HEK293 (cell line): ENCODE data around the gene MFSD1.

Source experiments
- HOXA7 ChIP-seq: sonication (generic); formaldehyde crosslinking; IDR thresholded peaks from 2 replicates; pipeline ENCODE4 v1.8.1; 2022; ENCODE audit warnings: missing genetic modification reagents, borderline replicate concordance
- HOXC10 ChIP-seq: sonication (generic); formaldehyde crosslinking; IDR thresholded peaks from 2 replicates; pipeline ENCODE4 v1.8.1; 2023; ENCODE audit warnings: mild to moderate bottlenecking, missing genetic modification reagents
- HOXD13 ChIP-seq: sonication (generic); formaldehyde crosslinking; IDR thresholded peaks from 2 replicates; pipeline ENCODE4 v1.8.0; 2022; ENCODE audit warnings: missing genetic modification reagents, borderline replicate concordance
- MEIS1 ChIP-seq: sonication (generic); formaldehyde crosslinking; IDR thresholded peaks from 2 replicates; pipeline ENCODE4 v1.8.1; 2022; ENCODE audit warnings: missing genetic modification reagents, mild to moderate bottlenecking, borderline replicate concordance
- TRIM28 ChIP-seq: IDR thresholded peaks from 2 replicates; pipeline ENCODE4 v1.6.1; 2011; ENCODE audit warnings: low read length, control low read depth, borderline replicate concordance
- ZBTB48 ChIP-seq: fragments of 450-650 bp; formaldehyde crosslinking; IDR thresholded peaks from 2 replicates; pipeline ENCODE4 v1.5.1; 2016; ENCODE audit warnings: missing biosample characterization, missing genetic modification characterization
- ZNF311 ChIP-seq: fragments of 450-650 bp; formaldehyde crosslinking; IDR thresholded peaks from 2 replicates; pipeline ENCODE4 v1.5.1; 2017; ENCODE audit warnings: missing biosample characterization, missing genetic modification characterization, borderline replicate concordance
- ZNF335 ChIP-seq: fragments of 450-650 bp; formaldehyde crosslinking; conservative IDR thresholded peaks from 2 replicates; pipeline ENCODE4 v1.5.1; 2016; ENCODE audit warnings: missing biosample characterization, missing genetic modification characterization
- ZNF341 ChIP-seq: fragments of 450-650 bp; formaldehyde crosslinking; IDR thresholded peaks from 2 replicates; pipeline ENCODE4; 2016; ENCODE audit warnings: low read depth, missing biosample characterization, missing genetic modification characterization
- ZNF423 ChIP-seq: fragments of 450-650 bp; formaldehyde crosslinking; IDR thresholded peaks from 2 replicates; pipeline ENCODE4 v1.5.1; 2016; ENCODE audit warnings: missing biosample characterization, missing genetic modification characterization
- ZNF501 ChIP-seq: fragments of 450-650 bp; formaldehyde crosslinking; IDR thresholded peaks from 2 replicates; pipeline ENCODE4 v1.5.1; 2016; ENCODE audit warnings: missing biosample characterization, missing genetic modification characterization
- ZNF510 ChIP-seq: fragments of 450-650 bp; formaldehyde crosslinking; IDR thresholded peaks from 2 replicates; pipeline ENCODE4 v1.5.1; 2018; ENCODE audit warnings: mild to moderate bottlenecking, missing genetic modification characterization, missing biosample characterization; ENCODE audit not compliant: insufficient replicate concordance
- ZNF555 ChIP-seq: fragments of 450-650 bp; formaldehyde crosslinking; conservative IDR thresholded peaks from 2 replicates; pipeline ENCODE4 v1.5.1; 2017; ENCODE audit warnings: missing biosample characterization, mild to moderate bottlenecking, missing genetic modification characterization, inconsistent platforms
- ZNF610 ChIP-seq: fragments of 450-650 bp; formaldehyde crosslinking; IDR thresholded peaks from 2 replicates; pipeline ENCODE4 v1.5.1; 2016; ENCODE audit warnings: missing biosample characterization, missing genetic modification characterization, borderline replicate concordance
- ZNF626 ChIP-seq: fragments of 450-650 bp; sonication (Bioruptor Pico); formaldehyde crosslinking; IDR thresholded peaks from 2 replicates; pipeline ENCODE4 v1.5.1; 2018; ENCODE audit warnings: missing biosample characterization, missing genetic modification characterization, inconsistent platforms
- ZNF660 ChIP-seq: fragments of 450-650 bp; IDR thresholded peaks from 2 replicates; pipeline ENCODE4 v1.5.1; 2018; ENCODE audit warnings: missing biosample characterization, mild to moderate bottlenecking, missing genetic modification characterization
- ZNF677 ChIP-seq: fragments of 450-650 bp; IDR thresholded peaks from 2 replicates; pipeline ENCODE4 v1.5.0; 2018; ENCODE audit warnings: missing biosample characterization, mild to moderate bottlenecking, missing genetic modification characterization, moderate library complexity
- ZNF747 ChIP-seq: fragments of 450-650 bp; formaldehyde crosslinking; IDR thresholded peaks from 2 replicates; pipeline ENCODE4 v1.5.1; 2016; ENCODE audit warnings: missing biosample characterization, missing genetic modification characterization
- TF ChIP-seq, protein P1 (sequence below): fragments of 450-650 bp; formaldehyde crosslinking; IDR thresholded peaks from 2 replicates; pipeline ENCODE4 v1.5.1; 2017; ENCODE audit warnings: missing biosample characterization, missing genetic modification characterization
- TF ChIP-seq, protein P2 (sequence below): sonication (generic); formaldehyde crosslinking; IDR thresholded peaks from 2 replicates; pipeline ENCODE4 v1.8.1; 2022; ENCODE audit warnings: mild to moderate bottlenecking, moderate library complexity, missing genetic modification reagents
- TF ChIP-seq, protein P3 (sequence below): fragments of 450-650 bp; formaldehyde crosslinking; IDR thresholded peaks from 2 replicates; pipeline ENCODE4 v1.5.1; 2016; ENCODE audit warnings: missing biosample characterization, missing genetic modification characterization
- TF ChIP-seq, protein P4 (sequence below): fragments of 450-650 bp; formaldehyde crosslinking; IDR thresholded peaks from 2 replicates; pipeline ENCODE4 v1.5.1; 2016; ENCODE audit warnings: missing biosample characterization, missing genetic modification characterization
- TF ChIP-seq, protein P5 (sequence below): fragments of 450-650 bp; formaldehyde crosslinking; IDR thresholded peaks from 2 replicates; pipeline ENCODE4 v1.5.1; 2016; ENCODE audit warnings: missing biosample characterization, missing genetic modification characterization
- TF ChIP-seq, protein P6 (sequence below): fragments of 450-650 bp; formaldehyde crosslinking; IDR thresholded peaks from 2 replicates; pipeline ENCODE4 v1.5.1; 2016; ENCODE audit warnings: missing biosample characterization, missing genetic modification characterization
- TF ChIP-seq, protein P7 (sequence below): IDR thresholded peaks from 2 replicates; pipeline ENCODE4 v1.6.1; 2011; ENCODE audit warnings: mild to moderate bottlenecking, low read depth, low read length, borderline replicate concordance
- TF ChIP-seq, protein P8 (sequence below): fragments of 450-650 bp; formaldehyde crosslinking; IDR thresholded peaks from 2 replicates; pipeline ENCODE4 v1.5.1; 2016; ENCODE audit warnings: missing biosample characterization, missing genetic modification characterization

The MFSD1 gene

DNA sequence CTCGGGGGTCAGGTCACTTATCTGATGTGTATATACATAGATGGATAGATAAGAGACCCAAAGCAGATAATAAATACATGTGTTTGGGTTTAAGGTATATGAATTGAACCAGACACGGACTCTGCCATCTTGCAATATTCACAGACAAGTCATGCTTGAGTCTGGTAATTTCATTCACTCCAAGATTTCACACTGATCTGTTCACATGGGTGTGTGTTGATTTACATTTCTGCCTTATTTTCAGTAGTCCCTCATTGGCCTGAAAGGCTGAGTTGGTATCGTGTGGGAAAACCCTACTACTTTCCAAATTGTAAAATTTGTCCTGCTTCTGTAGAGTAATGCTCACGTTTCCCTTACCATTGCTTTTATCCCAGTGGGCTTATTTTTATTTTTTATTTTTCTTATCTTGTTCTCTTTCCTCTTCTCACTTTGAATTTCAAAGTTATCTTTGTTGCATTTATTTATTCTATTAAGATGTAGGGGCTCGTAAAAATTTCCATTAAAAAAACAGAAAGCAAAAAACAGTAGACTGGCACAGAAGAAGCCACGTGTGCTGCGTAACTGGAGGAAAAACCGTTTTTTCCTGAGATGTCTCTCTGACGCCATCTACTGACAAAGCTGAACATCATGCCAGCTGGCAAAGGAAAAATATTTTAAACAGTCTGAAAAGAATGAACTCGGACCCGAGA is 10.8 kb upstream of the MFSD1 start (continued):
- TF ChIP-seq, protein P1, sequence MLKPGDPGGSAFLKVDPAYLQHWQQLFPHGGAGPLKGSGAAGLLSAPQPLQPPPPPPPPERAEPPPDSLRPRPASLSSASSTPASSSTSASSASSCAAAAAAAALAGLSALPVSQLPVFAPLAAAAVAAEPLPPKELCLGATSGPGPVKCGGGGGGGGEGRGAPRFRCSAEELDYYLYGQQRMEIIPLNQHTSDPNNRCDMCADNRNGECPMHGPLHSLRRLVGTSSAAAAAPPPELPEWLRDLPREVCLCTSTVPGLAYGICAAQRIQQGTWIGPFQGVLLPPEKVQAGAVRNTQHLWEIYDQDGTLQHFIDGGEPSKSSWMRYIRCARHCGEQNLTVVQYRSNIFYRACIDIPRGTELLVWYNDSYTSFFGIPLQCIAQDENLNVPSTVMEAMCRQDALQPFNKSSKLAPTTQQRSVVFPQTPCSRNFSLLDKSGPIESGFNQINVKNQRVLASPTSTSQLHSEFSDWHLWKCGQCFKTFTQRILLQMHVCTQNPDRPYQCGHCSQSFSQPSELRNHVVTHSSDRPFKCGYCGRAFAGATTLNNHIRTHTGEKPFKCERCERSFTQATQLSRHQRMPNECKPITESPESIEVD (tag by site-specific recombination) = peak; percentile 48; the same call in 1 of the 2 replicates
- TF ChIP-seq ZNF510 (tag by site-specific recombination) (no peak), ZBTB48 (tag by site-specific recombination) (no peak), MEIS1 (CRISPR knock-in tag) (no peak), HOXC10 (CRISPR knock-in tag) (no peak), TRIM28 (no peak), ZNF341 (tag by site-specific recombination) (no peak), ZNF501 (tag by site-specific recombination) (0 out of 2 replicates have a peak, but pooled peaks have one; percentile 32), ZNF747 (tag by site-specific recombination) (no peak), ZNF335 (tag by site-specific recombination) (peak; percentile 78), ZNF610 (tag by site-specific recombination) (no peak), ZNF677 (tag by site-specific recombination) (no peak), ZNF660 (tag by site-specific recombination) (peak; percentile 51; the same call in 1 of the 2 replicates), HOXD13 (CRISPR knock-in tag) (no peak), ZNF626 (tag by site-specific recombination) (no peak), ZNF555 (tag by site-specific recombination) (no peak), HOXA7 (no peak), ZNF311 (tag by site-specific recombination) (no peak), ZNF423 (no peak)
- TF ChIP-seq, protein P2, sequence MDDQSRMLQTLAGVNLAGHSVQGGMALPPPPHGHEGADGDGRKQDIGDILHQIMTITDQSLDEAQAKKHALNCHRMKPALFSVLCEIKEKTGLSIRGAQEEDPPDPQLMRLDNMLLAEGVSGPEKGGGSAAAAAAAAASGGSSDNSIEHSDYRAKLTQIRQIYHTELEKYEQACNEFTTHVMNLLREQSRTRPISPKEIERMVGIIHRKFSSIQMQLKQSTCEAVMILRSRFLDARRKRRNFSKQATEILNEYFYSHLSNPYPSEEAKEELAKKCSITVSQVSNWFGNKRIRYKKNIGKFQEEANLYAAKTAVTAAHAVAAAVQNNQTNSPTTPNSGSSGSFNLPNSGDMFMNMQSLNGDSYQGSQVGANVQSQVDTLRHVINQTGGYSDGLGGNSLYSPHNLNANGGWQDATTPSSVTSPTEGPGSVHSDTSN (CRISPR knock-in tag) = no peak
- TF ChIP-seq, protein P3, sequence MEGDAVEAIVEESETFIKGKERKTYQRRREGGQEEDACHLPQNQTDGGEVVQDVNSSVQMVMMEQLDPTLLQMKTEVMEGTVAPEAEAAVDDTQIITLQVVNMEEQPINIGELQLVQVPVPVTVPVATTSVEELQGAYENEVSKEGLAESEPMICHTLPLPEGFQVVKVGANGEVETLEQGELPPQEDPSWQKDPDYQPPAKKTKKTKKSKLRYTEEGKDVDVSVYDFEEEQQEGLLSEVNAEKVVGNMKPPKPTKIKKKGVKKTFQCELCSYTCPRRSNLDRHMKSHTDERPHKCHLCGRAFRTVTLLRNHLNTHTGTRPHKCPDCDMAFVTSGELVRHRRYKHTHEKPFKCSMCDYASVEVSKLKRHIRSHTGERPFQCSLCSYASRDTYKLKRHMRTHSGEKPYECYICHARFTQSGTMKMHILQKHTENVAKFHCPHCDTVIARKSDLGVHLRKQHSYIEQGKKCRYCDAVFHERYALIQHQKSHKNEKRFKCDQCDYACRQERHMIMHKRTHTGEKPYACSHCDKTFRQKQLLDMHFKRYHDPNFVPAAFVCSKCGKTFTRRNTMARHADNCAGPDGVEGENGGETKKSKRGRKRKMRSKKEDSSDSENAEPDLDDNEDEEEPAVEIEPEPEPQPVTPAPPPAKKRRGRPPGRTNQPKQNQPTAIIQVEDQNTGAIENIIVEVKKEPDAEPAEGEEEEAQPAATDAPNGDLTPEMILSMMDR (tag by site-specific recombination) = peak; percentile 49
- TF ChIP-seq, protein P4, sequence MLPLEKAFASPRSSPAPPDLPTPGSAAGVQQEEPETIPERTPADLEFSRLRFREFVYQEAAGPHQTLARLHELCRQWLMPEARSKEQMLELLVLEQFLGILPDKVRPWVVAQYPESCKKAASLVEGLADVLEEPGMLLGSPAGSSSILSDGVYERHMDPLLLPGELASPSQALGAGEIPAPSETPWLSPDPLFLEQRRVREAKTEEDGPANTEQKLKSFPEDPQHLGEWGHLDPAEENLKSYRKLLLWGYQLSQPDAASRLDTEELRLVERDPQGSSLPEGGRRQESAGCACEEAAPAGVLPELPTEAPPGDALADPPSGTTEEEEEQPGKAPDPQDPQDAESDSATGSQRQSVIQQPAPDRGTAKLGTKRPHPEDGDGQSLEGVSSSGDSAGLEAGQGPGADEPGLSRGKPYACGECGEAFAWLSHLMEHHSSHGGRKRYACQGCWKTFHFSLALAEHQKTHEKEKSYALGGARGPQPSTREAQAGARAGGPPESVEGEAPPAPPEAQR (tag by site-specific recombination) = no peak
- TF ChIP-seq, protein P5, sequence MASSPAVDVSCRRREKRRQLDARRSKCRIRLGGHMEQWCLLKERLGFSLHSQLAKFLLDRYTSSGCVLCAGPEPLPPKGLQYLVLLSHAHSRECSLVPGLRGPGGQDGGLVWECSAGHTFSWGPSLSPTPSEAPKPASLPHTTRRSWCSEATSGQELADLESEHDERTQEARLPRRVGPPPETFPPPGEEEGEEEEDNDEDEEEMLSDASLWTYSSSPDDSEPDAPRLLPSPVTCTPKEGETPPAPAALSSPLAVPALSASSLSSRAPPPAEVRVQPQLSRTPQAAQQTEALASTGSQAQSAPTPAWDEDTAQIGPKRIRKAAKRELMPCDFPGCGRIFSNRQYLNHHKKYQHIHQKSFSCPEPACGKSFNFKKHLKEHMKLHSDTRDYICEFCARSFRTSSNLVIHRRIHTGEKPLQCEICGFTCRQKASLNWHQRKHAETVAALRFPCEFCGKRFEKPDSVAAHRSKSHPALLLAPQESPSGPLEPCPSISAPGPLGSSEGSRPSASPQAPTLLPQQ (tag by site-specific recombination) = no peak
- TF ChIP-seq, protein P6, sequence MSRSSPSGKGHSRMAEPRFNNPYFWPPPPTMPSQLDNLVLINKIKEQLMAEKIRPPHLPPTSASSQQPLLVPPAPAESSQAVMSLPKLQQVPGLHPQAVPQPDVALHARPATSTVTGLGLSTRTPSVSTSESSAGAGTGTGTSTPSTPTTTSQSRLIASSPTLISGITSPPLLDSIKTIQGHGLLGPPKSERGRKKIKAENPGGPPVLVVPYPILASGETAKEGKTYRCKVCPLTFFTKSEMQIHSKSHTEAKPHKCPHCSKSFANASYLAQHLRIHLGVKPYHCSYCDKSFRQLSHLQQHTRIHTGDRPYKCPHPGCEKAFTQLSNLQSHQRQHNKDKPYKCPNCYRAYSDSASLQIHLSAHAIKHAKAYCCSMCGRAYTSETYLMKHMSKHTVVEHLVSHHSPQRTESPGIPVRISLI = peak; percentile 87
- TF ChIP-seq, protein P7, sequence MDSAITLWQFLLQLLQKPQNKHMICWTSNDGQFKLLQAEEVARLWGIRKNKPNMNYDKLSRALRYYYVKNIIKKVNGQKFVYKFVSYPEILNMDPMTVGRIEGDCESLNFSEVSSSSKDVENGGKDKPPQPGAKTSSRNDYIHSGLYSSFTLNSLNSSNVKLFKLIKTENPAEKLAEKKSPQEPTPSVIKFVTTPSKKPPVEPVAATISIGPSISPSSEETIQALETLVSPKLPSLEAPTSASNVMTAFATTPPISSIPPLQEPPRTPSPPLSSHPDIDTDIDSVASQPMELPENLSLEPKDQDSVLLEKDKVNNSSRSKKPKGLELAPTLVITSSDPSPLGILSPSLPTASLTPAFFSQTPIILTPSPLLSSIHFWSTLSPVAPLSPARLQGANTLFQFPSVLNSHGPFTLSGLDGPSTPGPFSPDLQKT = no peak
- TF ChIP-seq, protein P8, sequence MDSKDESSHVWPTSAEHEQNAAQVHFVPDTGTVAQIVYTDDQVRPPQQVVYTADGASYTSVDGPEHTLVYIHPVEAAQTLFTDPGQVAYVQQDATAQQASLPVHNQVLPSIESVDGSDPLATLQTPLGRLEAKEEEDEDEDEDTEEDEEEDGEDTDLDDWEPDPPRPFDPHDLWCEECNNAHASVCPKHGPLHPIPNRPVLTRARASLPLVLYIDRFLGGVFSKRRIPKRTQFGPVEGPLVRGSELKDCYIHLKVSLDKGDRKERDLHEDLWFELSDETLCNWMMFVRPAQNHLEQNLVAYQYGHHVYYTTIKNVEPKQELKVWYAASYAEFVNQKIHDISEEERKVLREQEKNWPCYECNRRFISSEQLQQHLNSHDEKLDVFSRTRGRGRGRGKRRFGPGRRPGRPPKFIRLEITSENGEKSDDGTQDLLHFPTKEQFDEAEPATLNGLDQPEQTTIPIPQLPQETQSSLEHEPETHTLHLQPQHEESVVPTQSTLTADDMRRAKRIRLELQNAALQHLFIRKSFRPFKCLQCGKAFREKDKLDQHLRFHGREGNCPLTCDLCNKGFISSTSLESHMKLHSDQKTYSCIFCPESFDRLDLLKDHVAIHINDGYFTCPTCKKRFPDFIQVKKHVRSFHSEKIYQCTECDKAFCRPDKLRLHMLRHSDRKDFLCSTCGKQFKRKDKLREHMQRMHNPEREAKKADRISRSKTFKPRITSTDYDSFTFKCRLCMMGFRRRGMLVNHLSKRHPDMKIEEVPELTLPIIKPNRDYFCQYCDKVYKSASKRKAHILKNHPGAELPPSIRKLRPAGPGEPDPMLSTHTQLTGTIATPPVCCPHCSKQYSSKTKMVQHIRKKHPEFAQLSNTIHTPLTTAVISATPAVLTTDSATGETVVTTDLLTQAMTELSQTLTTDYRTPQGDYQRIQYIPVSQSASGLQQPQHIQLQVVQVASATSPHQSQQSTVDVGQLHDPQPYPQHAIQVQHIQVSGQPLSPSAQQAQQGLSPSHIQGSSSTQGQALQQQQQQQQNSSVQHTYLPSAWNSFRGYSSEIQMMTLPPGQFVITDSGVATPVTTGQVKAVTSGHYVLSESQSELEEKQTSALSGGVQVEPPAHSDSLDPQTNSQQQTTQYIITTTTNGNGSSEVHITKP (tag by site-specific recombination) = no peak
